Fibroblast of skin of back (primary cell): ENCODE measurements around the gene CD2.
A peak's percentile ranks its signal among the peaks of the same experiment; 100 is the strongest.

ENCODE experiments used
- DNase-seq: peaks from one replicate; pipeline ENCODE4 v3.0.0-alpha.2; 2013

Gene CD2

DNA sequence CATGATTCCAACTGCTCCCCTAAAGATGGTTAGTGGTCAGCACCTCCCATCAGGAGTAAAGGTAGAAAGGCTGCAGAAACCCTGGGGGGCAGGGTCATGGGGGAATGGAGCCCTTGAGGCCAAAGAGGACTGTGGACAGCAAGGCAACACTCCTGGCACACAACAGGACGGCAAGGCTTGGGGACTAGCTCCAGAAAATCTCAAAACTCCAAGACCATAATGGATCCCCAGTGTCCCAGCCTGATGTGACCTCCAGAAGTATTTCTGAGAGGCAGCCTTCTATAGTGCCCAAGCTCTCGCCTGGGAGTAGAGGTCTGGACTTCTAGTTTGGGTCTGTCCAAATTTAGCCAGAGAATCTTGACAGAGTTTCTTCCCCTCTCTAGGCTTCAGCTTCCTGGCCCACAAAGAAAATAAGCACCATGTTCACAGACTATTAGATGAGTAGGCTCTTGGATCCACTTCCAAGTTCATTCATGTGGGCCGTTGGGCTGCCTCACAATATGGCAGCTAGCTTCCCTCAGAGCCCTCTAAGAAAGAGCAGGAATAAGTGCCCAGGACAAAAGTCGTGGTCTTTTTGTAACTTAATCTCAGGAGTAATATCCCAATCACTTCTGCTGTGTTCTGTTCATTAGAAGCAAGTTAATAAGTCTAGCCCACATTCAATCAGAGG, 6.9 kb downstream of the CD2 start:
- DNase-seq = no peak

DNA sequence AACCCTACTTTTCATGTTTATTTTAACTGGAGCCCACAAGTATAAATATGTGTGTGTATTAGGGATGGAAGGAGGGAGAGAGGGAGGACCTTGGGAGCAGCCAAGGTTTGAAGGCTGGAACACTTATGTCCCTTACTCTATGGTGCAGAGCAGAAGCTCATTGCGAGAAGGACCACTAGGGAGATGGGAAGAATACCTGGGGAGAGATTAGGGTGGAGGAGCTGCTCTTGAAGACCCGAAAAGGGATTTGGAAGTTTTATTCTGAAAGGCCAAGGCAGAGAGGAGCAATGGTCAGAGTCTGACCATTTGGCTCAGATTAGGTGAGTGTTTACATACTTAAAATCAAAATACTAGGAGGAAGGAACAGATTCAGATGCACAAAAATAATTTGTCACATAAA, 8.1 kb downstream of the CD2 start:
- no peak for DNase-seq

DNA sequence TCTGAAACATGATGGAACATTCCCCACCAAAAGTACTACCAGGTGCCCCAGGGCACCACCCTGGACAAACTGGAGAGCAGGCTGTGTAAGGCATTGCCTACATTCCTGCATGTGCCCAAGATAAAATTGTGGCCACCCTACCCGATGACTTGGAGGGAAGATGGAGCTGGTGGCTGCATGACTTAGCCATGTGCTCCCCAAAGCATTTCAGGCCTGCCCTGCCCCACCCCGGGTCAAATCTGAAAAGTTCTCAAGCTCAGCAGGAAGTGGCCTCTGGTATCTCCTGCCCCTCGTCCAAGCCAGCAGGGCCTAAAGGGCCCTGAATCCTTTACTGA, 8.5 kb downstream of the CD2 start:
- no peak for DNase-seq

DNA sequence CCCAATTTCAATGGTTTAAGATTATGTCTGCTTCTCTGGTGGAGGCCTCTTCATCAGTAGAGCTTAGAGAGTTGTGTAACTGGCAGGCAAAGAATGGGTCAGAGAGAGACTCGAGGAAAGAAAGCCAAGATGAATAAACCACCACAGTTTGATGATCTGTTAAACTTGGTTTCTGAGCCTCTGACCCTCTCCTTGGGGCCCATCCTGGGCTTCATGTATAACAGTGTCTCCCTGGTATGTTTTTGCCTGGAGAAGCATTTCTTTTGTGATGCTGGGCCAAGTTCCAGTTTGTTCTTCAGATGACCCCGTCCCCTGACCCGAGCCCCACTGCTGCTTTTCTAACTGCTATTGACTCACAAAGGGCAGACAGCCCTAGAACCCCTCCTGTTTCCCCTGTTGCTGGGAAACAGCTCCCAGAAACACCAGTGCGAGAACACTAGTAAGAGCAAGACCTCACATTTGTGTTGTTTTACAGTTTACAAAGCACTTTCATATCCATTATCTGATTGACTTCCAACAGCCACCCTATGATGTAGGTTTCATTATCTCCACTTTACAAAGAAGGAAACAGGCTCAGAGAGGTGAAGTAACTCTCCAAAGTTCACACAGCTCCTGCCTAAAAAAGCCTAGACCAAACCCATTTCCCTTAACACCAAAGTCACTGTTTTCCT, 9.0 kb downstream of the CD2 start:
- no peak for DNase-seq

DNA sequence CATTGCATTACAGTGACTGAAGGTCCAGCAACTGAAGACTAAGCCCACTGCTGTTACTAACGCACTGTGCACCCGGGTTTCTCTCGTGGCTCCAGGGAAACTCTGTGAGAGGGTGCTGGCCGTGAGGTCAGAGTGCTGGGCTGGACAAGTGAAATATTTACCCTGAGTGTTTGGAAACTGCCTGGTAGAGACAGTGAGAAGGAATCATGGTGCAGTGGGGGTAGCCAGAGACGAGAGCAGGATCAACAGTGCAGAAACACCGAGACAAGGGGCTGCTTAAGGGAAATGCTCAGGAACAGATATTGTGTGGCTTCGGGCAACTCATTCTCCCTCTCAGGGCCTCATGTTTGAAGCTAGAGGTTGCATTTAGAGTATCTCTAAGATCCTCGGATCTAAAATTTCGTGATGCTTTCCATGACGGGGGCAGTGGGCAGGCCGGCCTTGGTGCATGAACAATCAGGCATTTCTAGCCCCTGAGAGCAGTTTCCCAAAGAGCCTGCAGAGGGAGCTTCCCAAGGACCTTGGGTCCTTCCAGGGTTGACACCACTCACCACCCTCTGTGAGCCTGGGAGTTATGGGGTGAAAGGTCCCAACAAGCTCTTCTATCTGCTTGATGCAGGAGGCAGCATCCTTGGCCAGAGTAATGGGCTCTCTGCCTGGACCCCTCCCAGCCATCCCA, 9.7 kb downstream of the CD2 start:
- peak; percentile 21 for DNase-seq

DNA sequence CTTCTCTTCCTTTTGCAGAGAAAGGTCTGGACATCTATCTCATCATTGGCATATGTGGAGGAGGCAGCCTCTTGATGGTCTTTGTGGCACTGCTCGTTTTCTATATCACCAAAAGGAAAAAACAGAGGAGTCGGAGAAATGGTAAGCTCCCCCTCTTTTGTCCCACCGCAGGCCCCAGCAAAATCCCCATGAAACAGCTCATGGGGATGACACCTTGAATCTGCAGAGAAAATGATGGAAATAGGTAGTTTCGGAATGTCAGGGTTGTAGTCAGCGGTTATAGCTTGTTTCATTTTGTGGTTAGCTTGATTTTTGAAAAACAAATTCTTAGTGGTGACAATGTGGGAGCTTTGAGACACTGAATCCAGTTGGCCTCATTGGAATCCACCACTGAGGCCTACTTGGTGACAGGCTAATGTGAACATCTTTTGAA, 10.3 kb downstream of the CD2 start:
- DNase-seq = no peak

DNA sequence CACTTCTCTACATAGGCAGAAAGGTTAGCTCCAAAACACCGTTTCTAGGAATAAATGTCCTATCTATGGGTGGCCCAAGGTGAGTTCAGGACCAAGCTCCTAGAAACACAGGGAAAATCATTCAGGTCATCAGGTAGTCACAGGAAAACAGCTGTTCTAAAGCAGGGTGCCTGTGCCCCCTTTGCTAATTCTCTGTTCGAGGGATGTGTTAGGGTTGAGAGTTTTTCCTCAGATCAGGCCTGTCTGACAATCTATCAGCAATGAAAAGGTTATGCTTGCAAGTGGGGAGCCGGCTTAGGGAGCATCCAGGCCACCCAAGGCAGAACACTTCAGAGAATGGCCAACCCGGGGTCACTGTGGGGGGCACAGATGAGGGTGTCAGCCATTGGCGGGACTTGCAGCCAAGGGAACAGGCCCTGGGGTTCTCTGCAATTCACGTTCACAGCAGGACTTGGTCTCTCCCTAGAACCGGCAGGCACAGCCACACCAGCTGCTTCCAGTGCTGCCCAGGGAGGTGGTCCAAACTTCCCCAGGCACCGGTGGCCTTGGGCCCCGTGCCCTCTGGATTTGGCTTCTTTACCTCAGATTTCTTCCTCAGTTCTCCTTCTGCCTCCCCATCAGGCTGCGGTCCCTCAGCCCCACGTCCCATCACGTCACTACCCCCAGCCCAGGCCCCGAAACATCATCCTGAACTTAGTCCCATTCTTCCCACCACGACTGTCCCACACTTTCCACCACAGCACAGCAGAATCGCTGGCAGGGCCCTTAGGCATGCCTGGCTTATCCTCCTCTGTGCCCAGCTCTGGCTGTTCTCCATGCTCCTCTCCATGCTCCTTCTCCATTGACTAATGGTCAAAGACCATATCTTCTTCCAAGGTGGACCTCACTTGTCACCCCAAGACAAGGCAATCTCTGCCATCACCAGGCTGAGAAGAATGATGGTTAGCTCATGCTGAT, 11.0 kb downstream of the CD2 start:
- DNase-seq = no peak

DNA sequence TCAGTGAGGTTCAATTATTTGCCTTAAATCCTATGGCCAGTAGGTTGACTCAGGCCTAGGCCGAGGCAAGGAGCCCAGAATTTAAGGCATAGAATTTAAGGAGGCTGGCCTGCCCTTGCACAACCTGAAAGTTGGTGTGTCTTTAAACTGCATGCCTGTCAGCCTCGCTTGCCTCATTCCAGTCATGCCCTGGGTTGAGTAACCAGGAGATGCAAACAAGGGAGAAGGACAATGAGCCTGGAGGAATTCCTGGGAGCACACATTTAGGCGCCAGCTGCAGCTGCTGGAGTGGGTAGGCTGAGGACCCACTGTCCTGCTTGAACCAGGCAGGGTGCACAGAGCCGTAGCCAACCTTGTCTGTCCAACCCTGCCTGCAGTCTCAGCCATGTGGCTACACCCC, 11.7 kb downstream of the CD2 start:
- no peak for DNase-seq

DNA sequence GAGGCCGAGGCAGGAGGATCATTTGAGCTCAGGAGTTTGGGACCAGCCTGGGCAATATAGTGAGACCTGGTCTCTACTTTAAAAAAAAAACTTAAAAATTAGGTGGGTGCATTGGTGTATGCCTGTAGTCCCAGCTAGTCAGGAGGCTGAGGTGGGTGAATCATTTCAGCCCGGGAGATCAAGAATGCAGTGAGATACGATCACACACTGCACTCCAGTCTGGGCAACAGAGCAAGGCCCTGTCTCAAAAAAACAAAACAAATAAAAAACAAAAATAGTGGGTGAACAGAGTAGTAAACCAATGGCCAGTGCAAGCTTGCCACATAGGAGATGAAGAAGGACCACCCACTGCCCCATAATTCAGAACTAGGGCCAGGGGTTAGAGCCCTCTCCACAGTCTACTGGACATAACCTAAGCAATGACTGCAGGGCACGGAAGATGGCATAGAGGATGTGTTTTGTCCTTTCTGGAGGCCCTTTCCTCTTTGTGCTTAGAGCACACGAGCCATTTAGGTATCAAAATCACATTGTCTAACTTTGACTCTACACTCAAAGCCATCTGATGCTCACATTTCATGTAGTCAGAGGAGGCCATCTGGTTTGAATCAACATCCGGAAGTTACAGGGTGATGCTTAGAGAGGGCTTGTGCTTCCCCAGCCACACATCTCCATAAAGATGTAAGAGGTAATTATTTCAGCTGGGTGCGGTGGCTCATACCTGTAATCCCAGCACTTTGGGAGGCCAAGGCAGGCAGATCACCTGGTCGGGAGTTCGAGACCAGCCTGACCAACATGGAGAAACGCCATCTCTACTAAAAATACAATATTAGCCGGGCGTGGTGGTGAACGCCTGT, 12.6 kb downstream of the CD2 start:
- peak; percentile 54 for DNase-seq

DNA sequence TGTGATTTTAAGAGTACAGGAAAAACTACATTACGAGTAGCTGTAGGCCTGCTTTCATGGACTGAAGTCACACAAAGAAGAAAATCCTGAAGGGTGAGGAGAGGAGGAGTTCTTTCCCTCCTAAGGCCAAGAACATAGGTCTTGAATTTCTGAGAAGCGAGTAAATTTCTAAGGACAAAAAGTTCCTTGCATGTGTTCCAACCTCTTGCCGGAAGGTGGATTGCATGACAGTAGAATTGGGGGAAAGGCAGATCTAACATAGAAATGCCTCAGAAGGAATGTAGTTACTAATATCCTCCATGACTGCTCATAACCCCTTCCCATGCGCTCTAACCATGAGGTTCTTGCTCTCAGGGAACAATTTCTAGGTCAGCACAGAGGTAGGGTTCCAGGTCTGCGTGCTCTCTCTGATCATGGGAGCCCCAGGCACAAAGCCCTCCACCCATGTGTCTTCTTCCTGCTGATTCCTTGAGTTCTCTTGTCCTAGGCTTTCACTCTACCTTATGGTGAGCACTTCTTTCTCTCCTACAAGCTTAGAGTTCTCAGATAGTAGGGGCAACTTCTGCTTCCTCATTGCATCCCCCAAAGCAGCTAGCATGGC, 13.7 kb downstream of the CD2 start:
- DNase-seq = no peak

DNA sequence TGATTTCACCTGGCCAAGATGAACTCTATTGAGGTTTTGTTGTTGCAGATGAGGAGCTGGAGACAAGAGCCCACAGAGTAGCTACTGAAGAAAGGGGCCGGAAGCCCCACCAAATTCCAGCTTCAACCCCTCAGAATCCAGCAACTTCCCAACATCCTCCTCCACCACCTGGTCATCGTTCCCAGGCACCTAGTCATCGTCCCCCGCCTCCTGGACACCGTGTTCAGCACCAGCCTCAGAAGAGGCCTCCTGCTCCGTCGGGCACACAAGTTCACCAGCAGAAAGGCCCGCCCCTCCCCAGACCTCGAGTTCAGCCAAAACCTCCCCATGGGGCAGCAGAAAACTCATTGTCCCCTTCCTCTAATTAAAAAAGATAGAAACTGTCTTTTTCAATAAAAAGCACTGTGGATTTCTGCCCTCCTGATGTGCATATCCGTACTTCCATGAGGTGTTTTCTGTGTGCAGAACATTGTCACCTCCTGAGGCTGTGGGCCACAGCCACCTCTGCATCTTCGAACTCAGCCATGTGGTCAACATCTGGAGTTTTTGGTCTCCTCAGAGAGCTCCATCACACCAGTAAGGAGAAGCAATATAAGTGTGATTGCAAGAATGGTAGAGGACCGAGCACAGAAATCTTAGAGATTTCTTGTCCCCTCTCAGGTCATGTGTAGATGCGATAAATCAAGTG, 14.3 kb downstream of the CD2 start:
- no peak for DNase-seq

DNA sequence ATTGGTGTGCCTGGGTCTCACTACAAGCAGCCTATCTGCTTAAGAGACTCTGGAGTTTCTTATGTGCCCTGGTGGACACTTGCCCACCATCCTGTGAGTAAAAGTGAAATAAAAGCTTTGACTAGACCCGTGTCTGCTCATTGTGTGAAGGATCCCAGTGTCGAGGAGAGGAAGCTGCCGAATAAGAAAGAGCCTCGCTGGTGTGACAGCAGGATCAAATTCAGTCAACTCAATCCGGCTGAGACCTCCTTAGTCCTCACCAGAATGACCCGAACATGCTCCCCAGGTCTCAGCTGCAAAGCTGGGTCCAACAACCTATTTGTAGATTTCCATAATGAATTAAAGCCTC, 14.8 kb downstream of the CD2 start:
- DNase-seq = no peak

DNA sequence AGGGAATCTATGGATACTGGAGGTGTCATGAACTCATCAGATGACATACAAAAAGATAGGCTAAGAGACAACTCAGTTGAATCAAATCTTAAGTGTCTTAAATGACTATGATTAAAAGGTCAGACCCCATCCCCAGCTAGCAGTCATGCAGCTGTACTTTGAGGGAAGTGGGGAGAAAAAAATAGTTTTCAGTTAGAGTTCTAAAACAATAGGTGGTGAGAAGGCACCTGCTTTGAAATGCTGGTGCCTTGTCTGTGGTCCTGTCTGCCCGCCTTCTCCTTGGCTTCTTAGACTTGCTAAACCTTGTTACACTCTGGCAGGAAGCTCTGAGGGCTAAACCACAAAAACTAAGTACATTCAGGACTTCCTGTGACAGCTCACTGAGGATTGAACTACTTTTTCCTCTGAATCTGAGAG, 15.3 kb downstream of the CD2 start:
- peak; percentile 48 for DNase-seq

DNA sequence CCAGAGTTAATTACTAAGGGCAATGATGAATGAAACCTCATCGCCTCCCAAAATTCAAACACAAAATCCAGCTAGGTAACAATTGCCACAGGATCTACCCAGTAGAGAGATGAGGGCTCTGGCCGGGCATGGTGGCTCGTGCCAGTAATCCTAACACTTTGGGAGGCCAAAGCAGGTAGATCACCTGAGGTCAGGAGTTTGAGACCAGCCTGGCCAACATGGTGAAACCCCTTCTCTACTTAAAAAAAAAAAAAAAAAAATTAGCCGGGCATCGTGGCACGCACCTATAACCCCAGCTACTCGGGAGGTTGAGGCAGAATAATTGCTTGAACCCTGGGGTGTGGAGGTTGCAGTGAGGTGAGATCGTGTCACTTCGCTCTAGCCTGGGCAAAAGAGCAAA, 15.8 kb downstream of the CD2 start:
- no peak for DNase-seq

DNA sequence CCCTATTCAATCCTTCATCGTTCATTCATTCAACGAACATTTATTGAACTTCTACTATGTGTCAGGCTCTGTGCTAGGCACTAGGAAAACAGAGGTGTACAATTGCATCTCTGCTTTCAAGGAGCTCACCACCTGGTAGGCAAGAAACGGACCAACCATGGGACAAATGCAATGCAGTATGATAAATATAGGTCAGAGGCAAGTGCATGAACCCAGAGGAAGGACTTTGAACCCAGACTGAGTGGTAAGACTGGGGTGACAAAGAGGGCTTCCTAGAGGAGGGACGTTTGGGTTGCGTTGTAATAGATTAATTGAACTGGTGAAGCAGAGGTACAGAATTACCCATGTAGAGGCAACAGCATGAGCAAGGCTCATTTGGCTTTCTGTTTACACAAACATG, 16.4 kb downstream of the CD2 start:
- DNase-seq = no peak

DNA sequence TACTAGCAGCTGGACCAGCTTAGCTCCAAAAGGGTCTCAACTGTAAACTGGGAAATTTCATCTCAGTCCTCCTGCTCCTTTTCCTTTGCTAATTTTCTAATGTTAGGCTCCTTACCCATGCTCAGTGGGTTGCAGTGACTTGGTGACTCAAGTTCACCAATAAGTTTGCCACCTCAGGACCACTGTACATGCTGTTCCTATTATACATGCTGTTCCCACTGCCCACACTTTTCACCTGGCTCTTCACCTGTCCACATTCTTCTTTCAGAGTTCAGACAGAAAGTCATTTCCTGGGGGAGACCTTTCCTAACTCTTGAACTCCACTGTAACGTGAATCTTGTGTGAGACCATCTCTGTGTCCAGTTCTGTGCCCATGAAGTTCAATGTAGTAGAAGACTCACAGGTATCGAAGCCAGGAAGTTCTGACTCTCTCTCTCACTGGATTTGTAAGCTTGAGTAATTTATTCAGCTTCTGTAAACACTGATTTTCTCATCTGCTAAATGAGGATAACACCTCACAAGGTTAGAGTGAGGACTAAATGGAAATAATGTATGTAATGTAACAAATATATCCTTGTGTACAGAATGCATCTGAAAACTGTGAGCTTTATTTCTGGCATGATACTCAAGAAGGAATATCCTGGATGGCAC, 17.9 kb downstream of the CD2 start:
- DNase-seq = no peak

DNA sequence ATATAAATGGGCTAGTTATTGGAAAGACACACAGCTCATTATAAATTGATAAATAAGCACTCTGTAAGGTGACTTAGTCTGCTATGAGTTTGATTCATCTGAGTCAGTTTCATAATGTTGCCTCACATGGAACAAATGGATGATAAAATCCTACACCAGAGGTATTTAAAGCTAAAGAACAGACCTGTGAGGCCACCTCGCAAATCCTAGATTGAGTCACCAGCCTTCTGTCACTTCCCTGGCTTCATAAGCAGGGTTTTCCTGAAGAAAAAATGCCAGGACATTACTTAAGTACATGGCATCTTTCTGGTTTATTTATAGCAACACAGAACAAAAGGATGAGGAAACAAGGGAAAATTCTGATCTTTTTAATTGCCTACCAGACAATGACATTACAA, 18.4 kb downstream of the CD2 start:
- peak; percentile 47 for DNase-seq

DNA sequence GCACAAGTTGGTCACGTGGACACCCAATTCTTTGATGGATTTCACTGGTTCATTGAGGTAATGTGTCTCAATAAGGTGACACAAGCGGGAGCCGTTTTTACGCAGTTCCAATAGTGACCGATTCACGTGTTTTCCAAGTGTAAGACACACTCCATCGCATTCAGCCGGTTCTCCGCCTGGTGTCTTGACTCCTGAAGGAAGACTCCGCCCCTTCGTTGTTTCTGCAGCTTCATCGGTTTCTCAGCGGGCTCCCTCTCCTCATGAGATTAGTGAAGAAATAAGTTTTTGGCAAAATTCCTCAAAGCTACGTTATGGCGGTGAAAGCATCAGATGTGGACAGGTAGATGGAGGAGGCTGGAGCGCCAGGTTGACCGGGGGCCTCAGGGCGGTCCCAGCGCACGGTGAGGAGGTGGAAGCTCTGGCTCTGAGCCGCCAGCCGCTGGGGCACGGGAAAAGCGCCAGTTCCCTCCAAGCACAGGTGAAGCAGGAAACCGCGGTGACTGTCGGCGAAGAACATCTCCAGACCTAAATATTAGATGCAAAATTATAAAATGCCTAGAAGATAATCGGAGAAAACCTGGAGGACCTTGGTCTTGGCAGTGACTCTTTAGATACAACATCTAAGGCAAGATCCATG, 21.0 kb downstream of the CD2 start:
- no peak for DNase-seq

DNA sequence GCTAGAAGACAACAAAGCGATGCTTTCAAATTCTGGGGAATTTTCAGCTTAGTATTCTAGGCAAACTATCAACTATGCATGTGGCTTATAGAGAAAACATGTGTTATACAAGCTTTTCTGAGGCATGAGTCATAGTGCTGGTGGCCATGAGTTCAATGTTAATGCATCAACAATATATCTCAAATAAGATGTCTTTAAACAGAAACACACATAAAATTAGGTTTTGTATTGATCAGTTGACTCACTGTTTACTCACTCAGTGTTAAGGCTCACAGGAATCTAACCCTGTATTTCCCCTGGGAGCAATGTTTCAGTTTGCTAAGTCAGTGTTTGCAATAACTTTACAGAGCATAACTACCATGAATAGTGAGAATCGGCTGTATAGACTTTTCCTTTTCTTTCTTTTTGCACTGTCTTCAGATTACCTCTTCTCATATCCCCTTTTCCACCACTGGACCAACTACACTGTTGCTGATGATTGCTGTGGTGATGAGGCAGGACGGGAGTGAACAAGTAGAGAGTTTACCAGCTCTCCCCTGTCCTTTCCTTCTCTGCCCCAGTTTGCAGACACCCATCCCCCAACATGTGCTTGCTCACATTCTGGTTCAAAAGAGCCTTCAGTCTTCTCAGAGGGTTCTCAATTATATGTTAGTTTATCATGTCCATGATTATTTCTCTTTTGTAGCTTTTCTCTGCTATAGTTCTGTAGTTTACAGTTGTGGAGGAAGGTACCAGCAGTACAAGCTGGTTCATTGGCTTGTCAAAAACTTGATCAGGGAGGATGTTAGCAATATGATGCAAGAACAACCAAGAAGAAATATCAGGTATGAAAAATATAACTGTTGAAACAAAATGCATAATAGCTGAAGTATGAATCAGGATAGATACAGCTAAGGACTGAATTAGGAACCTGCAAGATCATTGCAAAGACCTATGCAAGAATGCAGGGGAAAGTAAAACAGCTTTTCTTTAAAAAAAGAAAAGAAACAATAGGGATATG, 23.9 kb downstream of the CD2 start:
- DNase-seq = peak; percentile 89
